HepG2 (cell line): Measurements from ENCODE around the gene PRDX3. TPM values are rescaled to one million over a fixed set of nuclear protein-coding genes. Genes with fewer than 3 reads are reported as not detected.

Experiments
- ATAC-seq: fragments of 200-7000 bp; cut with Tn5 transposase; 3 replicates; pipeline ENCODE4 v1.9.1; 2020; ENCODE audit warnings: mild to moderate bottlenecking, moderate library complexity
- BruUV-seq: library from RNA; stranded (reverse); fragments of 400-500 nt; replicated peaks from 2 replicates; lab custom pipeline; 2021; lab: Mats Ljungman, UMichigan
- CTCF ChIA-PET: fragments of 300-600 bp; formaldehyde crosslinking; extraction: SDS; loops from one replicate; lab custom pipeline; 2021; ENCODE audit warnings: low total read pairs, inconsistent platforms, low intra/inter-chr PET ratio; lab: Yijun Ruan, JAX
- POLR2A ChIA-PET: fragments of 350-600 bp; sonication (Branson Sonifier 250); formaldehyde crosslinking; loops from one replicate; lab custom pipeline; 2020; ENCODE audit warnings: antibody characterized with exemption, inconsistent platforms; lab: Yijun Ruan, JAX
- DNase-seq: peaks from one replicate; pipeline ENCODE4 v3.0.0-alpha.2; 2015; ENCODE audit warnings: low spot score
- FAIRE-seq: peaks from 3 replicates; lab custom pipeline; 2011; peaks lifted over from hg19 to GRCh38; lab: Jason Lieb, UNC
- H2AFZ ChIP-seq: one replicate; pipeline ENCODE4 v1.6.1; 2011; ENCODE audit warnings: low read length, inconsistent platforms
- H3K27ac ChIP-seq: fragments of 300-600 bp; 3 replicates; pipeline ENCODE4 v1.8.0; 2011; ENCODE audit warnings: mixed run types, mild to moderate bottlenecking, mixed read lengths, low read length, inconsistent platforms; ENCODE audit not compliant: insufficient read depth; ENCODE audit errors: extremely low read length
- H3K27me3 ChIP-seq, 2 experiments: fragments of 200-600 bp in 1 of 2; 2 replicates in 1 of 2; 3 replicates in 1 of 2; pipeline versions ENCODE4 v1.6.0 to v1.8.0; 2011; ENCODE audit warnings: low read length in 2 of 2, mild to moderate bottlenecking in 2 of 2, moderate library complexity in 2 of 2, inconsistent platforms in 1 of 2; ENCODE audit not compliant: insufficient read depth in 2 of 2, control insufficient read depth in 1 of 2
- H3K36me3 ChIP-seq, 2 experiments: fragments of 200-600 bp in 1 of 2; replicated peaks in 1 of 2; 2 replicates in 1 of 2; 3 replicates in 1 of 2; pipeline versions ENCODE4 v1.5.1 to v1.8.0; 2011; ENCODE audit warnings: low read length in 2 of 2, inconsistent platforms in 1 of 2; ENCODE audit not compliant: insufficient read depth in 2 of 2, control insufficient read depth in 1 of 2
- H3K4me1 ChIP-seq: 2 replicates; pipeline ENCODE4 v1.5.1; 2012; ENCODE audit warnings: low read length, inconsistent platforms; ENCODE audit not compliant: insufficient read depth
- H3K4me2 ChIP-seq: 2 replicates; pipeline ENCODE4 v1.6.0; 2011; ENCODE audit warnings: low read depth, low read length, inconsistent platforms
- H3K4me3 ChIP-seq, 3 experiments: fragments of 200-600 bp in 1 of 3; sonication (generic), shearing (Covaris generic) in 1 of 3; replicated peaks in 1 of 3; 2 replicates each; pipeline ENCODE4 v1.5.1; 2011 to 2016; ENCODE audit warnings: low read length in 3 of 3, inconsistent platforms in 2 of 3, low read depth in 2 of 3, mild to moderate bottlenecking in 2 of 3, control low read depth in 1 of 3, mixed read lengths in 1 of 3; ENCODE audit not compliant: insufficient read depth in 1 of 3
- H3K79me2 ChIP-seq: one replicate; pipeline ENCODE4 v1.6.1; 2011; ENCODE audit warnings: low read length, inconsistent platforms; ENCODE audit not compliant: insufficient read depth
- H3K9ac ChIP-seq: 2 replicates; pipeline ENCODE4 v1.6.0; 2011; ENCODE audit warnings: mild to moderate bottlenecking, low read depth, low read length, inconsistent platforms; ENCODE audit not compliant: insufficient read depth
- H3K9me3 ChIP-seq: 2 replicates; pipeline ENCODE4 v1.5.1; 2012; ENCODE audit warnings: mild to moderate bottlenecking, low read length
- H4K20me1 ChIP-seq: 2 replicates; pipeline ENCODE4 v1.6.0; 2011; ENCODE audit warnings: inconsistent platforms, mild to moderate bottlenecking, low read length, moderate library complexity; ENCODE audit not compliant: insufficient read depth
- AKAP8 ChIP-seq: sonication (generic); formaldehyde crosslinking; IDR thresholded peaks from 2 replicates; pipeline ENCODE4 v1.5.1; 2020; ENCODE audit warnings: mild to moderate bottlenecking, missing genetic modification reagents
- BORCS8-MEF2B ChIP-seq: sonication (generic); formaldehyde crosslinking; IDR thresholded peaks from 2 replicates; pipeline ENCODE4 v1.8.0; 2022; ENCODE audit warnings: mild to moderate bottlenecking, missing genetic modification reagents
- GMEB2 ChIP-seq: IDR thresholded peaks from 2 replicates; pipeline ENCODE4 v1.6.1; 2016; ENCODE audit warnings: missing biosample characterization, missing genetic modification reagents, low read depth
- GTF3A ChIP-seq: sonication (generic); formaldehyde crosslinking; conservative IDR thresholded peaks from 2 replicates; pipeline ENCODE4 v1.4.0; 2020; ENCODE audit warnings: mild to moderate bottlenecking, missing genetic modification reagents
- HMGA1 ChIP-seq: sonication (generic); formaldehyde crosslinking; conservative IDR thresholded peaks from 2 replicates; pipeline ENCODE4 v1.4.0; 2020; ENCODE audit warnings: missing genetic modification reagents
- HOXA7 ChIP-seq: sonication (generic); formaldehyde crosslinking; IDR thresholded peaks from 2 replicates; pipeline ENCODE4 v1.8.1; 2022; ENCODE audit warnings: mild to moderate bottlenecking, missing genetic modification reagents, moderate library complexity
- ZNF232 ChIP-seq: sonication (generic); formaldehyde crosslinking; IDR thresholded peaks from 2 replicates; pipeline ENCODE4 v1.4.0; 2020; ENCODE audit warnings: missing genetic modification reagents, borderline replicate concordance
- ZNF30 ChIP-seq: sonication (generic); formaldehyde crosslinking; IDR thresholded peaks from 2 replicates; pipeline ENCODE4 v1.5.0; 2020; ENCODE audit warnings: mild to moderate bottlenecking, missing genetic modification reagents
- ZNF331 ChIP-seq: sonication (generic); formaldehyde crosslinking; IDR thresholded peaks from 2 replicates; pipeline ENCODE4 v1.4.0; 2020; ENCODE audit warnings: missing genetic modification reagents
- ZNF563 ChIP-seq: sonication (generic); formaldehyde crosslinking; IDR thresholded peaks from 2 replicates; pipeline ENCODE4 v1.8.0; 2022; ENCODE audit warnings: mild to moderate bottlenecking, moderate library complexity, missing genetic modification reagents
- ZNF567 ChIP-seq: sonication (generic); formaldehyde crosslinking; IDR thresholded peaks from 2 replicates; pipeline ENCODE4 v1.8.1; 2023; ENCODE audit warnings: mild to moderate bottlenecking, missing genetic modification reagents, borderline replicate concordance
- ZNF589 ChIP-seq: sonication (generic); formaldehyde crosslinking; conservative IDR thresholded peaks from 2 replicates; pipeline ENCODE4 v1.8.0; 2022; ENCODE audit warnings: mild to moderate bottlenecking, moderate library complexity, missing genetic modification reagents
- ZNF747 ChIP-seq: sonication (generic); formaldehyde crosslinking; IDR thresholded peaks from 2 replicates; pipeline ENCODE4 v1.8.1; 2023; ENCODE audit warnings: missing genetic modification reagents, mild to moderate bottlenecking, borderline replicate concordance
- WGBS: methylation state at CpG from one replicate; pipeline ENCODE4 v1.1.6; 2017; ENCODE audit warnings: low lambda C conversion rate; 5-methylcytosine and 5-hydroxymethylcytosine counted together
- in situ Hi-C: cut with HindIII; loops from 2 replicates; pipeline ENCODE4 v1.10.0; 2017; ENCODE audit warnings: low pct_unique_long_range_greater_than_20kb; ENCODE audit not compliant: extremely low pct_ligation_motif_present
- intact Hi-C: fragments of 100-400 bp; cut with micrococcal nuclease; formaldehyde crosslinking; loops from one replicate; pipeline ENCODE4 v1.10.0; 2022; ENCODE audit not compliant: unreplicated experiment
- polyA plus RNA-seq, 8 experiments: library from polyadenylated mRNA; depleted of rRNA in 3 of 8; stranded (reverse) in 7 of 8; unstranded in 1 of 8; fragments of >200 nt; fragmentation: Illumina TruSeq in 4 of 8; extraction: Trizol in 4 of 8; gene quantifications; 2 replicates each; pipeline versions ENCODE4 v1.2.1 to v1.2.3, GENCODE V29; 2011 to 2016; ENCODE audit warnings: low read depth in 4 of 8, missing spikeins in 1 of 8, mixed read lengths in 1 of 8; ENCODE audit not compliant: insufficient read depth in 1 of 8
- total RNA-seq, 5 experiments: library from RNA; depleted of rRNA; stranded (reverse); fragments of >200 nt; fragmentation: Illumina TruSeq; extraction: Trizol; gene quantifications; 2 replicates each; pipeline ENCODE4 v1.2.3, GENCODE V29; 2016; ENCODE audit warnings: low read depth in 1 of 5

The PRDX3 gene
- total and polyA plus RNA-seq, 2 of the 13 experiments (the other 11 are each of a cell fraction or from before 2014, with no cell fraction given), result 407 to 565 TPM

- no peak for FAIRE-seq
- no peak overlapping the region for H2AFZ ChIP-seq
- ATAC-seq, result no peak
- H3K4me3 ChIP-seq, result no peak overlapping the region
- H3K4me1 ChIP-seq, result peaks cover 32% of the 10 kb centered on the region
- WGBS, result 91% methylated on average over 4 of the region's 4 CpGs
- H3K36me3 ChIP-seq, result peaks cover 14 to 62% of the 10 kb centered on the region in 2 experiments
- in situ Hi-C loops, result no loop called here
- TF ChIP-seq ZNF30 (no peak), GMEB2 (CRISPR knock-in tag) (no peak), ZNF589 (CRISPR knock-in tag) (no peak), AKAP8 (CRISPR knock-in tag) (no peak), ZNF232 (no peak), ZNF563 (no peak), GTF3A (no peak), HMGA1 (CRISPR knock-in tag) (no peak), ZNF331 (CRISPR knock-in tag) (no peak), HOXA7 (no peak), BORCS8-MEF2B (CRISPR knock-in tag) (no peak), ZNF567 (CRISPR knock-in tag) (no peak), ZNF747 (CRISPR knock-in tag) (no peak)
- H4K20me1 ChIP-seq, result no peaks in the 10 kb centered on the region
- ChIA-PET POLR2A (interaction anchor here (1.3 kb wide), 1 partner anchor 9 kb away, joined by 4 read pairs; no protein-coding TSS in a partner anchor), CTCF (no interaction called here)
- intact Hi-C loops, result no loop called here
- H3K27me3 ChIP-seq, result no peaks in the 10 kb centered on the region
- no peaks in the 10 kb centered on the region for H3K9me3 ChIP-seq
- H3K79me2 ChIP-seq, result no peaks in the 10 kb centered on the region
- no TSS peak for BruUV-seq
- H3K9ac ChIP-seq, result no peak overlapping the region
- H3K27ac ChIP-seq, result no peak overlapping the region
- no peak overlapping the region for H3K4me2 ChIP-seq
- no peak for DNase-seq
These were observed 48.9 kb downstream of the PRDX3 start for GRCh38 chr10:119129721-119130120.
